ENCODE measurements around the gene ZEB1.
"Not testable (repeated sequence)": the region's sequence is repeated elsewhere in the genome, so short reads cannot be mapped to it uniquely, and the experiment has no call there.

Gene ZEB1

GRCh38 chr10:31372439-31372838, 53.4 kb downstream of the ZEB1 start:
- DNase-seq = no peak

DNA sequence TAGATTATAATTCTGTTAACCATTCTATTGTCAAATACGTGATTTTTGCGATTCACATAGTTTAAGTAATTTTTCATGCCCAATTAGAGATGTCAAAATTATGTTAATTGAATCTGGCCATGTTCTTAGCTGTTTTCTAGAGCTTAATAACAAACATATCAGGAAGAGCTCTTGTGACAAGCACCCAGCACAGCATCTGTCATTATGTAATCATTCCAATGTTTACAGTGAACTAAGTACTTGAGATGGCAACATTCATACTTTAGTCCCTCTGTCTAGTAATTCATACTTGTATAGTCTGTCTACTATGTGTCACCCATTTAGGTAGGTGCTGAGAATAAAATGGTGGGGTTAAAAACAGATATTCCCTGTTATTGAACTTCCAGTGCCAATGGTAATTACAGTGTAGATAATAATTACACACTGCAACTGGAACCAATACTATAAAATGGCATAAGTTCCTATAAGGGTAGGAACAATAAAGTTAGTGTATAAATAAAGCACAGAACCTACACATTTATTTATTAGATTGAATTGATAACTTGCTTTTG, 55.2 kb downstream of the ZEB1 start:
- peak; percentile 61 for DNase-seq

DNA sequence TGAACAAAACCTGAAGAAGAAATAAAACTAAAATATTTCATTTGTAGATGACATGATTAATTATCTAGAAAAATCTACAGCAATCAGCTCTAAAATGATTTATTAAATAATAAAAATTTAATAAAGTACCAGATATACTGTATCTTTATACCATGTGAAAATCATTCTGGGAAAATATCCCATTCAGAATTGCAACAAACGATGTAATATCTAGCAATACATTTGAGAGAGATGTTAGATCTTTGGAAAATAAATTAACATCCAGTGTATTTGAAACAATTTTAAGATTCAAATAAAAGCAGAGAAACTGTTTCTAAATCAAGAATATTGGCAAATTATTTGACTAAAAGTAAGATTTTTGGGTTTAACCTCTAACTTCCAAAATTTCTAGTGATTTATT, 62.2 kb downstream of the ZEB1 start:
- DNase-seq = no peak

GRCh38 chr10:31381766-31382316, 62.8 kb downstream of the ZEB1 start:
- no peak for DNase-seq

DNA sequence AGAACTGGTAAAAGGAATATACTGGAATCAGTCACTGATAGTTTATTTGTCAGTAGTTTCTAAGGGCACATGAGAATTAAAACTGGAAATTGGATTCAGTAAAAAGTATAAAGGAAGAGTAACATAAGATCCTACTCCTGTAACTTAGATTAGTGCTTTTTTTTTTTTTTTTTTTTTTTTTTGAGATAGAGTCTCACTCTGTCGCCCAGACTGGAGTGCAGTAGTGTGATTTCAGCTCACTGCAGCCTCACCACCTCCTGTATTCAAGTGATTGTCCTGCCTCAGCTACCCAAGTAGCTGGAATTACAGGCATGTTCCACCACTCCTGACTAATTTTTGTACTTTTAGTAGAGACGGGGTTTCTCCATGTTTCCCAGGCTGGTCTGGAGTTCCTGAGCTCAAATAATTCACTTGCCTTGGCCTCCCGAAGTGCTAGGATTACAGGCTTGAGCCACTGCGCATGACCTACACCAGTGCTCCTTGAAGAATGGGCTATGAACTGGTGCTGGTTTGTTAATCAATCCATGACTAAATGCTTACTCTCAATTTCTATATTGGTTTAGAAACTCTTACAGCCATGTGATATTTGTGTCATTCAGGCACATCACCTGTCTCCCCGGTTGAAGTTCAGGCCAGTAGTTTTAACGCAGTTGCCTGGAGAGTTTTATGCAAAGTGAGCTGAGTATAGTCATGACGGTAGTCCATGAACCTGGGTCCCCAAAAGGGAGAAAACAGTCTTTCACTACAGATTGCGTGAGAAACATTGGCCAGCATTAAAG, 65.0 kb downstream of the ZEB1 start:
- DNase-seq = no peak

DNA sequence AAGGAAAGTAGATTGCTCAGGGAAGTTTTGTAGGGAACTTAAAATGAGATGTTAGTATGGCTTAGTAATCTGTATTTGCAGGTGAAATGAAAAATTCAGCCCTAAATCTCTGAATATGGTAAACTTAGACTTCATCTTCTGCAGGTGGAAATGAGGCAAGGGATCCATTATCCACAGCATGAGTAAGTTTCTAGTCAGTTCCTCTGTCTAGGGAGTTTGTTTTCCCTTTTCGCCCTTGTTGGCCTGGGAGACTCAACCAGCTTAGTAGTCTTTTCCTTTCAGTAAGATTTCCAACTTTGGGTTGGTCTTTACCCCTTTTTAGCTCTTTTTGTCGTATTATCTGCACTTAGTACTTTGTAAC, 65.6 kb downstream of the ZEB1 start:
- no peak for DNase-seq

DNA sequence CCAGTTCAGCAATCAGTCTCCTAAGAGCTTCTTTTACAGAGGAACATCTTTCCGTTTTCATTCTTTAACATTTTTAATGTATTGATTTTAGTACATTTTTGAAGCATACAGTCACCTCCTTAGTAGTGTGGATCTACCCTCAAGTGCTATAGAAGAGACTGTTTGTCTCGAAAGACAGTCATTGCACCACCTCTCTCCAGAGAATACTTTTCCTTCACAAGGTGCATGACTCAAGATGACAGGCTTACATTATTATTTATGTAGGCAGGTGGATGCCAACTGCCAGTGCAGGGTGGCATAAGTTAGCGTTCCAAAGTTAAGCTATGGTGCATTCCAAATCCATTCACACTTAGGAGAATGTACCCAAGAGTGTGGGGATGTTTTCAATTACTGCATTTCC, 71.8 kb downstream of the ZEB1 start:
- no peak for DNase-seq

GRCh38 chr10:31393844-31394243, 74.8 kb downstream of the ZEB1 start:
- no peak for DNase-seq

GRCh38 chr10:31395695-31396094, 76.7 kb downstream of the ZEB1 start:
- DNase-seq = no peak

- no peak for DNase-seq
Observed at GRCh38 chr10:31396376-31396775, 77.4 kb downstream of the ZEB1 start.

DNA sequence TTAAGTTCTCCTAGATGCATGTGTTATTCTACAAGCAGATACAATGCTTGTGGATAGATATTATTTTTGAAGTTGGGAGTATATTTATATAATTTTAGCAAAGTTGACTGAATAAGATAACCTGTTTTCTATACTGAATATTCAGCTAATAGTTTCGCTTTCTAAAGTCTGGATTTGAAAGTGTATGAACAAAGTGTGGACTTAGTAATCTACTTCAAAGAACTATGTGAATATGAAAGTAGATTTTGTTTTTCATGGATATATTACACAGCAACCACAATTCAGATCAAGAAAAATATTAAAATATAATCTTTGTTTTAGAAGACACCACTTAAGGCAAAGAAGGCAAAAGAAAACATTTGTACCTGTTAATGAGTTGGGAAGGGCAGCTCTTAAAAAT, 78.8 kb downstream of the ZEB1 start:
- DNase-seq = no peak

GRCh38 chr10:31399171-31399570, 80.2 kb downstream of the ZEB1 start:
- DNase-seq = no peak

DNA sequence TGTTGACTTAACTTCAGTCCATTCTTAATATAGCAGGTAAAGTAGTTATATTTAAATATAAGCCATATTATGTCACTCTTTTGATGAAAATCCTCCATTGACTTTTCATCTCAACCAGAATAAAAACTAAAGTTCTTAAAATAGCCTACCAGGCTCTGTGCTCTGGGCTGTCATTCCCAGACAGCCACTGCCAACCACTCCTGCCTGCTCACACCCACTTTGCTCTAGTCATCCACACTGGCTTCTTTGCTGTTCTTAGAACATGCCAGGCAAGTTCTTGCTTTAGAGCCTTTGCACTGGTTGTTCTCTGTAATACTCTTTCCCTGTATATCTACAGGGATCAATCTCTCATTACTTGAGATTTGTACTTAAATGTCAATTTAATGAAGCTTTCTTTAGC, 80.6 kb downstream of the ZEB1 start:
- no peak for DNase-seq

DNA sequence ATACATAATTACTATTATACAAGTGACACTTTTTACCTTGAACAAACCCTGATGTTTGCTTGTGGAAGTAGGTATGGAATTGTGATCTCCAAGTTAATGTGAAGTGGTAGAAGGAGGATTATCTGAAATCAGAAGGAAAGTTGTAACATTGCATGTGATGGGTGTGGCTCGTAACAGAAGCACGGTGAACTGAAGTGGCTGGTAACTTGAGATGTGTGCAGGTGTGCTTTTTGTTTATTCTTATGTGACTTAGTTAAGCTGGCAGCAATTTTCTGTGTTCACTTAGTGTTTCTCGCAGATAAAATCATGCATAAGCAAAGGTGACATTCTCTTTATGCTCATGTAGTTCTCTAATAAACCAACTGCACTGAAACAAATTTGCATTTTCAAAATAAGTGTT, 82.3 kb downstream of the ZEB1 start:
- peak; percentile 91 for DNase-seq

- no peak for DNase-seq
Observed at GRCh38 chr10:31404640-31405039, 85.6 kb downstream of the ZEB1 start.

DNA sequence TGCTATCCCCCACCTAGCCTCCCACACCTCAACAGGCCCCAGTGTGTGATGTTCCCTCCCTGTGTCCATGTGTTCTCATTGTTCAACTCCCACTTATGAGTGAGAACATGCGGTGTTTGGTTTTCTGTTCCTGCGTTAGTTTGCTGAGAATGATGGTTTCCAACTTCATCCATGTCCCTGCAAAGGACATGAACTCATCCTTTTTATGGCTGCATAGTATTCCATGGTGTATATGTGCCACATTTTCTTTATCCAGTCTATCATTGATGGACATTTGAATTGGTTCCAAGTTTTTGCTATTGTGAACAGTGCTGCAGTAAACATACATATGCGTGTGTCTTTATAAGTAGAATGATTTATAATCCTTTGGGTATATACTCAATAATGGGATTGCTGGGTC, 86.8 kb downstream of the ZEB1 start:
- not testable (repeated sequence) for DNase-seq

- not testable (repeated sequence) for DNase-seq
Observed at GRCh38 chr10:31412397-31412796, 93.4 kb downstream of the ZEB1 start.

DNA sequence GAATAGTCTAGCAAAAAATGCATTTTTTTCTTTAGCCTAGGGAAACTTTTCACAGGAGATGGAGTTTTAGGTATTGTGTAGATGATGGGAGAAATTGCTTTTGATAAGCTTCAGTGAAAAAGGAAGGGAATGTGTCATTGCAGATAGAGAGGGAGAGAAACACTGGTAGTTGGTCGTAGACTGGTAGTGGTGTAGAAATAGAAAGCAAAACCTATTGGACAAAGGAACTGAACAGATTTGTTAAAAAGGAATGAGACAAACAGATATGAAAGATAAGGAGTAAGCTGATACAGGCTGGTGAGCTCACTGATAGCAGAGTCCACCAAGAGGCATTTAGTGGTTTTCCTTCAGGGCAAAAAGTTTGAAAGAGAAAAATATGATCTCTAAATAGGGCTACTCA, 94.3 kb downstream of the ZEB1 start:
- DNase-seq = no peak

DNA sequence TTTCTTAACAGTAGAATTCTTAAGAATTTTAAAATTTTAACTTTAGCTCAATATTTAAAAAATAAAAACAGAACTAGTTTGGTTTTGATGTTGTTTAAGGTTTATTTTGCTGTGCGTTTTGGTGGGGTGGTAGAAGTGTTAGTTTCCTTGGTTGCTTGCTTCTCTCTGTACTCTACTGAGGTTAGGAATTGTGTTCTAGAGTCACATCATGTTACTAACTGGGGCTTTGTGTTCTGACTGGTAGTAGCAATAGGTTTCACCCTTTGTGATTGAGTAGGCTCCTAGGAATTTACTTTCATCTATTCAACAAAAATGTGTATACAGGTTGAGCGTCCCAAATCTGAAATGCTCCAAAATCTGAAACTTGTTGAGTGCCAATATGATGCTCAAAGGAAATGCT, 99.5 kb downstream of the ZEB1 start:
- DNase-seq = no peak

DNA sequence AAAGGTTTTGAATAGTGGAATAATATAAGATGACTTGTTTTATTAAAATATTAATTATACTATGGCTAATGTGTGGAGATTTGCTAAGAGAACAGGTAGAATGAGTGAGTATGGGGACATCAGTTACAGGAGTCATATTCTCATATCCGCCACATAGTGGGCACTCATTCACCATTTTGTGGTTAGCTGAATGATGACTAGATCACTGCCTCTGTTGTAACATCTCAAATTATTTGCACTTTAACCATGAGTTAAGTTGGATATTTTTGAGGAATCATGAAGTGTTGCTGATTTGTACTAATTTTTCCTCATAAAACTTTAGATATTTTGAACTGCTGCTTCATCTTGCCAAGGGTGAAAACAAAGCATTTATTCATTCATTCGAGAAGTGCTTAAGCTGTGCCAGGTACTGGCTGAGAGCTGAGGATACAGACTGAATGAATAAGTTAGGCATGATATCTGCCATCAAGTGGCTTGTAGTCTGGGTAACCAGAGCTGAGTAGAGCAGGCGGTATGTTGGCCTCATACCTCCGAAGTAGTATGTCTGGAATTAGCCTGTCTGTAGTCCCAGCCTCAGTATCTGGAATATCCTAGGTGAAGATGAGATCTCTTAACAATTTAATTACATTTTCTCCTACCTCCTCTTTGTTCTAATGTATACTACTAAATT, 100.5 kb downstream of the ZEB1 start:
- no peak for DNase-seq

GRCh38 chr10:31421322-31421721, 102.3 kb downstream of the ZEB1 start:
- no peak for DNase-seq

- no peak for DNase-seq
Observed at GRCh38 chr10:31422634-31423033, 103.6 kb downstream of the ZEB1 start.

- no peak for DNase-seq
Observed at GRCh38 chr10:31424473-31424872, 105.5 kb downstream of the ZEB1 start.

DNA sequence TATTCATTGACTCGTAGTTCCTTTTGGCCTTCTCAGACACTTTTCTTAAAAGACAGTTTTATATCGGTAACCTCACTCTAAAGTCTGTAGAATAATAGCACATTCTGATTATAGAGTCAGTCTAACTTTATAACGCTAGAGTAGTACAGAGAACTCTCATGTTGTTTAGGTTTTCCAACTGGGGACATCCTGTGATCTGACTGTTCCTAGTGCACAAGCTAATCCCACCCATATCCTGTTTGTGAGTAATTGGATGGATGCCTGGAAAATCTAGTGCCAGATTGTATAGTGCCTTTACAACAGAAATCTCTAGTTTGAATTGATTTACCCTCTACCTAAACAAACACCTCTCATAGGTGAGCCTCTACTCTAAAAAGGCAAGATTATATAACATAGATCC, 107.4 kb downstream of the ZEB1 start:
- DNase-seq = peak; percentile 6

Data from NCI-H1105 treated with DMSO at 0.1 percent for 48 hours (cell line).